Ascending aorta (tissue), 2 donors: ENCODE measurements around the gene ETV6. TPM values are rescaled to one million over a fixed set of nuclear protein-coding genes. Genes with fewer than 3 reads are reported as not detected.

Experiments
- DNase-seq, 2 donors: peaks; one replicate each; pipeline ENCODE4 v3.0.0-alpha.2; 2019; ENCODE audit warnings: low spot score in 2 of 2
- H3K27ac ChIP-seq, 2 donors: fragments of 200-600 bp; sonication (generic); one replicate each; pipeline ENCODE4 v1.5.1; 2016 to 2017; ENCODE audit warnings: mild to moderate bottlenecking in 1 of 2
- H3K27me3 ChIP-seq: fragments of 200-600 bp; sonication (generic); one replicate; pipeline ENCODE4 v1.5.1; 2017
- H3K36me3 ChIP-seq, 2 donors: fragments of 200-600 bp; sonication (generic); one replicate each; pipeline ENCODE4 v1.5.1; 2016
- H3K4me1 ChIP-seq, 2 donors: fragments of 200-600 bp; sonication (generic); one replicate each; pipeline ENCODE4 v1.5.1; 2016 to 2017; ENCODE audit warnings: mild to moderate bottlenecking in 1 of 2
- H3K4me3 ChIP-seq, 2 donors: fragments of 200-600 bp; sonication (generic); one replicate each; pipeline ENCODE4 v1.5.1; 2016 to 2017; ENCODE audit warnings: mild to moderate bottlenecking in 1 of 2
- H3K9me3 ChIP-seq, 2 donors: fragments of 200-600 bp; sonication (generic); one replicate each; pipeline ENCODE4 v1.5.1; 2016
- intact Hi-C: fragments of 100-400 bp; cut with DNase I; formaldehyde crosslinking; loops from one replicate; pipeline ENCODE4 v1.15.1; 2023
- total RNA-seq: library from RNA; depleted of rRNA; stranded (reverse); fragments of >200 nt; gene quantifications from one replicate; pipeline ENCODE4 v1.1.0, GENCODE V29; 2016
- TF ChIP-seq, protein P1 (sequence below), 3 experiments: fragments of 200-600 bp in 2 of 3; fragments of 450-650 bp in 1 of 3; sonication (generic) in 2 of 3; IDR thresholded peaks; one replicate each; pipeline ENCODE4 v1.5.1; 2016 to 2019; ENCODE audit warnings: antibody characterized with exemption in 3 of 3, mild to moderate bottlenecking in 1 of 3, moderate library complexity in 1 of 3

ETV6 gene
- total RNA-seq, 1 donor from 2014 or later: 21.6 TPM

DNA sequence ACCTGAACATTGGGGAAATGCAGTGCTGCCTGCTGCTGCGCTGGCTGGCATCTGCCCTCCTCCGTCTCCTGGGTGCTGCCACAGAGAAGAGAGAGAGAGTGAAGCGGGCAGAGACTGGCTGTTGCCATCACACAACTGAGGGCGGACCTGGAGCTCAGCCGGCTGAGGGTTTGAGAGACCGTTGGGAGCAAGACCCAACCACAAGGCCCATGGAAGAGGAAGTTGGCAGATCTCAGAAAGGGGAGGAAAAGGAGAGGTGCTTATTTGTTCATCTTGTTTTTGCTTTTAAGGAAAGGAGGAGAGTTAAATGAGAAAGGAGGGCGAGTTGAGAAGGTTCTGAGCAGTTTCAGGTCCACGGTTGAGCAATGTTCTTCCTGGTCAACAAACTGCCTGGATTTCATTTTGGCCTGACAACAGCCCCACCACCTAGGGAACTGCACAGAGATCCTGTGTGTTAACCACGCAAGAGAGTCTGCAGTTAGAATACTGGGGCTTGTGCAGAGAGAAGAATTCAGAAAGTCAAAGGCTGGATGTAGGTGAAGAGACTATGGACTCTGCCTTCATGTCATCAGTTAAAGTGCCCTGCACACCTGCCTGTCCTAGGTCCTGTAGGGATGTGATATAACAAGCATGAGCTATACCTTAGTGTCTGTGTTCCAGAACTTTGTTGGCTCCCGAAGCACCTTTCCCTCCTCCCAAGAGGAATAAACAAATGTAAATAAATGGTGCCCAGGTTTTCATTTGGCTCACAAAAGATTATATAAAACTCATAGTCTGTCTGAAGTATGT lies 124.6 kb downstream of the ETV6 start:
- no peaks in the 10 kb centered on the region for H3K36me3 ChIP-seq
- H3K27me3 ChIP-seq: no peaks in the 10 kb centered on the region
- H3K9me3 ChIP-seq: no peaks in the 10 kb centered on the region
- TF ChIP-seq, protein P1, sequence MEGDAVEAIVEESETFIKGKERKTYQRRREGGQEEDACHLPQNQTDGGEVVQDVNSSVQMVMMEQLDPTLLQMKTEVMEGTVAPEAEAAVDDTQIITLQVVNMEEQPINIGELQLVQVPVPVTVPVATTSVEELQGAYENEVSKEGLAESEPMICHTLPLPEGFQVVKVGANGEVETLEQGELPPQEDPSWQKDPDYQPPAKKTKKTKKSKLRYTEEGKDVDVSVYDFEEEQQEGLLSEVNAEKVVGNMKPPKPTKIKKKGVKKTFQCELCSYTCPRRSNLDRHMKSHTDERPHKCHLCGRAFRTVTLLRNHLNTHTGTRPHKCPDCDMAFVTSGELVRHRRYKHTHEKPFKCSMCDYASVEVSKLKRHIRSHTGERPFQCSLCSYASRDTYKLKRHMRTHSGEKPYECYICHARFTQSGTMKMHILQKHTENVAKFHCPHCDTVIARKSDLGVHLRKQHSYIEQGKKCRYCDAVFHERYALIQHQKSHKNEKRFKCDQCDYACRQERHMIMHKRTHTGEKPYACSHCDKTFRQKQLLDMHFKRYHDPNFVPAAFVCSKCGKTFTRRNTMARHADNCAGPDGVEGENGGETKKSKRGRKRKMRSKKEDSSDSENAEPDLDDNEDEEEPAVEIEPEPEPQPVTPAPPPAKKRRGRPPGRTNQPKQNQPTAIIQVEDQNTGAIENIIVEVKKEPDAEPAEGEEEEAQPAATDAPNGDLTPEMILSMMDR (IDR thresholded peaks at IDR 0.05): no peak
- peaks cover 14 to 57% of the 10 kb centered on the region in 2 donors for H3K4me1 ChIP-seq
- H3K4me3 ChIP-seq: peak overlapping the region in 1 of 2 donors; percentile 17
- intact Hi-C loops: no loop called here
- no peak for DNase-seq
- H3K27ac ChIP-seq: peak overlapping the region; percentile 74 to 78

DNA sequence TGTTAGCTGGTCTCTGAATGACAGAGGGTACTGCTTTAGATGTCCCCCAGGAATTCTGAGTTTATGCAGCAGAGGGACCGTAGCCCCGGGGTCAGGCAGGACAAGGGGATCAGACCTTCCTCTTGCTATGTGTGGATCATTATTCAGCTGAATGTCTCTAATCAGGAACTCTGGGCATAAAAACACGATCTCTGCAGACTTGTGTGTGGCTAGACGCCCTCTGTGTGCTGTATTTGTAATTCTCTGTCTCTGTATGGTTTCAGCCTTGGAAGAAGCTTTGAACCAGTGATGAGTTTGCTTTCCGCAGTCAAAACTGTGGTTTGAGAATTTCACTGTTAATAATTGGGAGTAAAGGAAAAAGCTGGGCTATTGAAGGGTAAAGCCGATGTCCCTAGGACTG lies 125.3 kb downstream of the ETV6 start:
- TF ChIP-seq, protein P1 (IDR thresholded peaks at IDR 0.05): no peak
- intact Hi-C loops: no loop called here
- Histone ChIP-seq H3K4me3 (peak overlapping the region in 1 of 2 donors; percentile 17), H3K4me1 (peaks cover 15 to 54% of the 10 kb centered on the region in 2 donors), H3K27me3 (no peaks in the 10 kb centered on the region), H3K36me3 (no peaks in the 10 kb centered on the region), H3K27ac (peak overlapping the region; percentile 74 to 78), H3K9me3 (no peaks in the 10 kb centered on the region)
- no peak for DNase-seq

DNA sequence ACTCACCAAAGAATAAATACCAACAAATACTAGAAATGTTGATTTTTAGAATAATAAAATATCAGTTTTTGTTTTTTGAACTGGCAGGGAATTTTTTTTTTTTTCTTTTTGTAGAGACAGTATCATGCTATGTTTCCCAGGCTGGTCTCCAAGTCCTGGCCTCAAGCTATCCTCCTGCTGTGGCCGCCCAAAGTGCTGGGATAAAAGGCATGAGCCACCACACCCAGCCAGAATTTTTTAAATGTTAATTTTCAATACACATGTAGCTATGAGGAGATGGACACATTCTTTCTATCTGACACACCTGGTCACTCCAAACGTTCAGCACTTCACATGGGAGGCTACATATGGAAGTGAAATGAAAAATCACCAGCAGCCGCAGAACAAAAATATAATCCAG lies 126.8 kb downstream of the ETV6 start:
- Histone ChIP-seq H3K36me3 (no peaks in the 10 kb centered on the region), H3K4me1 (peaks cover 25 to 68% of the 10 kb centered on the region in 2 donors), H3K9me3 (no peaks in the 10 kb centered on the region), H3K27me3 (no peaks in the 10 kb centered on the region), H3K27ac (peak overlapping the region in 1 of 2 donors; percentile 44), H3K4me3 (no peak overlapping the region)
- DNase-seq: no peak
- intact Hi-C loops: no loop called here
- TF ChIP-seq, protein P1 (IDR thresholded peaks at IDR 0.05): no peak

DNA sequence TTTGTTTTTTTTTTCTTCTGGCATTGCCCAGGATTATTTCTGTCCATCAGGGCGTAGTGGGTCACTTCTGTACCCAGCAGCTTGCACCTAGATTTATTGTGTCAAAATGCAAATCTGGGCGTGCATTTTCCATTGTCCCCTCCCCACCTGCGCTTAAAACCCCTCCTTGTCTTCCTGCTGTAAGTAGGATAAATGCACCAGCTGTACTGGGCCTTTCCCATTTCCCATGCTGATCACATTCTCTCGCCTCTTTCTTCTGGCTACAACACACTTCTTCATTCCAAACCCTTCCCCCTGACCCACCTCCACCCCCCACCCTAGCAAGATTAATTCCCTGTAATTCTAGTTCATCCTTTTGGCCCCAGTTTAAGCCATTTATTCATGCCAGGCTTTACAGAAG lies 128.0 kb downstream of the ETV6 start:
- no peak overlapping the region for H3K4me3 ChIP-seq
- no peaks in the 10 kb centered on the region for H3K36me3 ChIP-seq
- peaks cover 25 to 68% of the 10 kb centered on the region in 2 donors for H3K4me1 ChIP-seq
- DNase-seq: no peak
- no peaks in the 10 kb centered on the region for H3K9me3 ChIP-seq
- intact Hi-C loops: no loop called here
- TF ChIP-seq, protein P1 (IDR thresholded peaks at IDR 0.05): no peak
- peak overlapping the region; percentile 88 to 89 for H3K27ac ChIP-seq
- H3K27me3 ChIP-seq: no peaks in the 10 kb centered on the region

DNA sequence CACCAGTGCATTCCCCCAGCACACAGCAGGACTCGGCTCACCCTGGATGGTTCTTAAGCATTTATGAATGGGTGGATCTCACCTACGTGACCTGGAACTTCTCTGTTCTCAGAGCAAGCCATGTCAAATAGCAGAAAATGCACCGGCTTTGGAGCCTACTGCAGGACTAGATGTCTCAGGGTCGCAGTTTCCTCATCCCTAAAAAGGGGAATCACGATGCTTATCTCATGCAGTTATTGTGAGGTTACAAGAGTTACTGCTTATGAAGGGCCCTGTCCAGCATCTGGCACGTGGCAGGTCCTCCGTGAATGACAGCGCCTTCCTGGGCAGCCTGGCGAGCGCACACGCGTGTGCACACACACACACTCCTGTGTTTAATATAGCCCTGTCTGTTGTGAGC lies 128.5 kb downstream of the ETV6 start:
- TF ChIP-seq, protein P1 (IDR thresholded peaks at IDR 0.05): no peak
- no peak for DNase-seq
- Histone ChIP-seq H3K27ac (peak overlapping the region; percentile 88 to 89), H3K36me3 (no peaks in the 10 kb centered on the region), H3K9me3 (no peaks in the 10 kb centered on the region), H3K4me1 (peaks cover 25 to 68% of the 10 kb centered on the region in 2 donors), H3K27me3 (no peaks in the 10 kb centered on the region), H3K4me3 (no peak overlapping the region)
- intact Hi-C loops: loop anchor here (2.0 kb wide), 1 partner anchor 15 kb away; no protein-coding TSS in a partner anchor
